ENCODE measurements around the gene BCAT1.
"Not testable (repeated sequence)": the region's sequence is repeated elsewhere in the genome, so short reads cannot be mapped to it uniquely, and the experiment has no call there.

BCAT1 gene

GRCh38 chr12:24851341-24851740 lies 97.6 kb downstream of the BCAT1 start:
- FAIRE-seq: no peak

- no peak for FAIRE-seq
These were observed 98.4 kb downstream of the BCAT1 start for GRCh38 chr12:24850496-24850895.

- FAIRE-seq: no peak
These were observed 99.9 kb downstream of the BCAT1 start for GRCh38 chr12:24848941-24849477.

DNA sequence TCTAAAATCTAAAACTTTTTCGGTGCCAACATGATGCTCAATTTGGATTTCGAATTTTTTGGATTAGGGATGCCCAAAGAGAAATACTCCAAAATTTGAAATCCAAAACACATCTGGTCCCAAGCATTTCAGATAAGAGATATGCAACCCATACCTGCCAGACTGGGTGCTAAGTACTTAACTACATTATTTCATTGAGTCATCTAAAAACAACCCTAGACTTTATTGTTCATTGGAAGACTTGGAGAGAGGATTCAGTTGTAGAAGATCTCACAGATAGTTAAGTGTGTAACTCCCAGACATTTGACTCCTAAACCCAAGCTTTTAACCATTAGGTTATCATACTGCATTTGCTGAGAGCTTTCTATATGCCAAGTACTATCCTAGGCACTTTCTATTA lies 102.2 kb downstream of the BCAT1 start:
- no peak for FAIRE-seq

DNA sequence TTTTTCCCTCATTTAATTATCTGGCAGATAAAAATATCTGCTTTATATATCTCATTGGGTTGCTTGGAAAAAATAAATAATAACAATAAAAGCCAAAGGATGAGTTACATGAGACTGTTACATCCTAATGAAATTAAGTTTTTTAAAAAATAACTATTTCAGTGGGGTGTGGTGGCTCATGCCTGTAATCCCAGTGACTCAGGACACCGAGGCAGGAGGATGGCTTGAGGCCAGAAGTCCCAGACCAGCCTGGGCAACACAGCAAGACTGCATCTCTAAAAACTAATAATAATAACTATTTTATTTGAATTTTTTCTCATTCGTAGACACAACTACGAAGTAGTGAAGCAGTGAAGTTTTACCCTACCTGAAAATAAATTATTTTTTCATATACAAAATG lies 103.3 kb downstream of the BCAT1 start:
- no peak for FAIRE-seq

DNA sequence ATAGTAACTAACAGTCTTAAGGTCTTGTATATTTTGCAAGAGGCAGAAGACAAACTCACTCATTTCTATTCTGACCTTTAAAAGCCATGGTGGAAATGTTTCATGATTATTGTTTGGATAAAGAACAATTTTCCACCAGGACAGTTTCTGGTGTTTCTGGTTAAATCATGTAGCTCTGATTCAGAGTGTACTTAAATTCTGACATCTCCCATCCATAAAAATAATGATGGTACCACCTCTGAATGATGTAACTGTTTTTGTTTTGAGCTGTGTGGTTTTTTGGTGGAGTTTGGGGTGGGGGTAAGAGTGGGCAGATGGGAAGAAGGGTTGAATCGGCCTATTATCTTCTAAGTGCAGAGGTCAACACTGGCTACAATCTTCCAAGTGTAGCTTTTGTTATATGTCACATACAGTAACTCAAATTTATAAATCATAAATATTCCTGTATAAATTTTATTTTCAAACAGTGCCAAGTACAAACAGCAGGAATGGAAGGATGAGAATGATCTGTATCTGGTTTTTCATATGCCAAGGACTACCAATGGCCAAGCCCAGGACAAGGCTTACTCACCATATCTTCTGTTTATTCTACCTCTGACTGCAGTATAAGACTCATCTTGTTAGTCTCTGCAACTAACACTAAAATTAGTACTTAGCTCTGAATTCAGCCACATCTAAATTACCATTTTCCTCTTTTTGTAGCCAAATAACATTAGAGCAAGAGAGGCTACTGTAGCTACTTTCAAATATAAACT lies 108.7 kb downstream of the BCAT1 start:
- FAIRE-seq: no peak

- FAIRE-seq: no peak
These were observed 109.6 kb downstream of the BCAT1 start for GRCh38 chr12:24839268-24839791.

GRCh38 chr12:24838531-24838950 lies 110.4 kb downstream of the BCAT1 start:
- FAIRE-seq: no peak

- no peak for FAIRE-seq
These were observed 113.5 kb downstream of the BCAT1 start for GRCh38 chr12:24835377-24835776.

GRCh38 chr12:24833513-24833912 lies 115.4 kb downstream of the BCAT1 start:
- no peak for FAIRE-seq

DNA sequence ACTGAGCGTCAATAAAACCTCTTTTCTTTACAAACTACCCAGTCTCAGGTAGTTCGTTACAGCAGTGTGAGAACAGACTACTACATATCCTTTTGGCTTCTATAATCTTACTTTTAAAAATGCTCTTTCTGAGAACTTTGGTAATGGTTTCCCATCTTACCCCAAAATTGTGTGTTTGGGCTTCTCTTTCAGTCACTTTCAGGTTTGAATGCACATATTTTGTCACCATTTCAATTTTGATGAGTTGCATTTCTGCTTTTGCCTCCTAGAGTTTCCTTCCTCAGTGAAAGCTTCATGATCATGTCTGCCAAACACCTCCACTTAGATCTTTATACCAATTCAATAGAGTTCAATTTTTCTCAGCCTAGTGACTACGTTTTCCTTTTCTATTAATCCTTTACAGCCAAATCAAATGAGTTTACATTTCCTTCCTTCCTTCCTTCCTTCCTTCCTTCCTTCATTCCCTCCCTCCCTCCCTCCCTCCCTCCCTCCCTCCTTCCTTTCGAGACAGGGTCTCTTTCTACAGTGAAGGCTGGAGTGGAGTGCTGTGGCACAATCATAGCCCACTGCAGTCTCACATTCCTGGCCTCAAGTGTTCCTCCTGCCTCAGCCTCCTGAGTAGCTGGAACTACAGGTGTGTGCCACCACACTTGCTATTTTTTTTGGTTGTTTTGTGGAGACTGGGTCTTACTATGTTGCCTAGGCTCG lies 124.9 kb downstream of the BCAT1 start:
- no peak for FAIRE-seq

DNA sequence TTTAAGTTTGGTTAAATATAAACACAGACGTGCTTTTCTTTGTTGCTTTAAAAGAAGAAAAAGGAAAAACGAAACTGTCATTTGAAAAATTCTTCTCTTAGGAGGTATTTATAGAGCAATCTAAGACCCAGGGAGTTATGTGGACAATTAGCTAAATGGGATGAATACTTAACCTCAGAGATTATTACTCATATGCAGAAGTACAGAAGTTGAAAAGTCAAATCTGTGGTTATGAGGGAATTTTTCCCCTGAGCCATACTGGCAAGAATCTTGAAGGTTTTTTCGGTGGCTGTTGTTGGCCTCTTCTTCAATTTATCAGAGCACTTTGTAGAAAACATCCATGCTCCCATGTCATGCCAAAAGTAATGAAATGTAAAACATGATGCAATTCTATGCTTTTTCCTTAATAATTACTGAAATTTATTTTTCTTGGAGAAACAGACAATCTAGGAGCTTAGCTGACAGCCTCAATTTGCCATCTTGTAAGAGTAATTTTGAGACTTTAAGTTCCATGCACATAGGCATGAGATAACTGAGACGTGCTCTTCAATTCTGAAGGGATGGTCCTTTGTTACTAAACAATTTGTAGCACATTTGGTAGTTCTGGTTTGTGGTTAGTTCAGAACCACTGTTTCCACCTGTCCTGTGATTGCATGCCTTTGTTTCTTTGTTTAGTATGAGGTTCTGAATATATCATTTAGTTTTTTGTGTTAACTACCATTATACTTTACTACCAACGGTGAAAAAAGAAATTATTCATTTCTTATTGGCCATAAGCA lies 126.6 kb downstream of the BCAT1 start:
- no peak for FAIRE-seq

GRCh38 chr12:24821691-24822090 lies 127.2 kb downstream of the BCAT1 start:
- FAIRE-seq: no peak

DNA sequence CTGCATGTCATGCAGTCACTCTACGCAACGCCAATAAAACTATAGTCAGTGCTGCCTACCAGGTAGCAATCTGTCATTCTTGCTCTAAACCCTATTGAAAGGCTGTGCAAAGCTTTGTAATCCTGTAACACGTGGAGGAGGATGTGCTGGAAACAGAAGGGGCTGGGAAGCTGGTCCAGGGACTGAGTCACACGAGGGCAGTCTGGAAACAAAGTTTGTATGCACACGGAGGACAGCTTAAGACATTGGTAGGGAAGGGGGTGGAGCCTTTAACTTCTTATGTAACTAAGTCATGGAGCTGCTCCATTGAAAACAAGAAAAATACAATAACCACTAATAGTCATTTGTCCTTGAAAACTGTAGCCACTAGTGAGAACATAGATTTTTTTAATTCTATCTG lies 128.0 kb downstream of the BCAT1 start:
- no peak for FAIRE-seq

GRCh38 chr12:24818351-24818750 lies 130.6 kb downstream of the BCAT1 start:
- FAIRE-seq: no peak

- FAIRE-seq: no peak
These were observed 133.8 kb downstream of the BCAT1 start for GRCh38 chr12:24815114-24815423.

DNA sequence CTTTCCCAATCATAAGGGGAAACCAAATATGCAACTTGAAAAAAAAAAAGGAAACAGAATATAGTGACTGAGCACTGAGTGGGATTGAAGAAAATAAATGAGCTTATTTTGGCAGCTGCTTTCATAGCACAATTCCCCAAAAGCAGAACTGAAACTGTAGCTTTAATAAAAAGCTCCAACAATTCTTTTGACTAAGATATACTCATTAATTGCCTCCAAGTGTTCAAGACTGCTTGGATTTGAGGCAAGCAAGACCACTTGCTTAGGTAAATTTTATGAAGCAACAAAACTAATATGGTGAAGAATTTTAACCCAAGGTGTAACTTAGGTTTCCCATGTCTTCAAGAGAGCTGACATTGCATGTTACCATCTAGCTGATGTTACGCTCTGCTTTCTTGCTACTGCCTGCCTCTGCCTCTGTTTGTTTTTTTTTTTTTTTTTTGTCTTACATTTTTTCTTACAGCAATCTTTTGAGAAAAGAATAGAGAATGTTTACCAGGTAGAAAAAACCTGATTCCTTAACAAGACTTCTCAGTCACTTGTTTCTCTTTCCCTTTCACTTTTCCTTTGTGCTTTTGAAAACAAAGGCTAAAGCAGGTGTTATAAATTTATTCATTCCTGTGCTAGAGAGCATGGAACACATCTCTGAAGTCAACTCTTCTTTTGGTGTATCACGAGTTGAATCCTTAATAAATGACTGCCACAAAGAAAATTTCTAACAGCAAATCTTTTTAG lies 134.4 kb downstream of the BCAT1 start:
- no peak for FAIRE-seq

DNA sequence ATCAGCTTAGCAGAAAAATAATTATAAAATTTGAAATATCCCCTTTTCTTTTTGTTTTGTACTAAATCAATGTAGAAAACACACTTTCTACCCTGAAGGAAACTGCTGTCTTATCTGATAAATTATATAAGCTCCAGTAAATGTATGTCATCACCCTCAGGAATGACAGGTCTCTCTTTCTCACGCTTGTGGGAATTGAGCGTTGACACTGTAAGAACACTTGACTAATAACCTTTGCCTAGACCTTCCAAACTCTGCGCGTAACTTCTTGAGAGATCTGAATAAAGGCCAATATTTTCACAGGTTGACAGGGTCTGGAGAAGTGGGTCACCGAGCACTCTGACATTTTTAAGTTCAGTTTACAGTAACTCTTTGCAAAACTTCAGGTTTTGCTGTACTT lies 138.5 kb downstream of the BCAT1 start:
- no peak for FAIRE-seq

GRCh38 chr12:24809306-24809705 lies 139.6 kb downstream of the BCAT1 start:
- FAIRE-seq: not testable (repeated sequence)

DNA sequence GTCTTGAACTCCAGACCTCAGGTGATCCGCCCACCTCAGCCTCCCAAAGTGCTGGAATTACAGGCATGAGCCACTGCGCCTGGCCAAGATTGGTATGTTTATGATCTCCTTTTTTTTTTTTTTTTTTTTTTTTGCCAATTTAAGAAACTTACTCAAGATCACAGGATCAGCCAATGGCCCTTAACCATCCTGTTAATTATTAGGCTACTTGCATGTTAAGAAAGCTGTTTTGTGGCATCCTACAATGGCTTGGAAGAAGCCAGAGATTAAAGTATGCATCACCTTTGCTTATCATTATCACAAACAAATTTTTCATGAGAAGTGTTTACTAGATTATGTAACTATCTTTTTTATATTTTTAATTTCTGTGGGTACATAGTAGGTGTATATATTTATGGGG lies 140.2 kb downstream of the BCAT1 start:
- no peak for FAIRE-seq

GRCh38 chr12:24806386-24806785 lies 142.5 kb downstream of the BCAT1 start:
- no peak for FAIRE-seq

DNA sequence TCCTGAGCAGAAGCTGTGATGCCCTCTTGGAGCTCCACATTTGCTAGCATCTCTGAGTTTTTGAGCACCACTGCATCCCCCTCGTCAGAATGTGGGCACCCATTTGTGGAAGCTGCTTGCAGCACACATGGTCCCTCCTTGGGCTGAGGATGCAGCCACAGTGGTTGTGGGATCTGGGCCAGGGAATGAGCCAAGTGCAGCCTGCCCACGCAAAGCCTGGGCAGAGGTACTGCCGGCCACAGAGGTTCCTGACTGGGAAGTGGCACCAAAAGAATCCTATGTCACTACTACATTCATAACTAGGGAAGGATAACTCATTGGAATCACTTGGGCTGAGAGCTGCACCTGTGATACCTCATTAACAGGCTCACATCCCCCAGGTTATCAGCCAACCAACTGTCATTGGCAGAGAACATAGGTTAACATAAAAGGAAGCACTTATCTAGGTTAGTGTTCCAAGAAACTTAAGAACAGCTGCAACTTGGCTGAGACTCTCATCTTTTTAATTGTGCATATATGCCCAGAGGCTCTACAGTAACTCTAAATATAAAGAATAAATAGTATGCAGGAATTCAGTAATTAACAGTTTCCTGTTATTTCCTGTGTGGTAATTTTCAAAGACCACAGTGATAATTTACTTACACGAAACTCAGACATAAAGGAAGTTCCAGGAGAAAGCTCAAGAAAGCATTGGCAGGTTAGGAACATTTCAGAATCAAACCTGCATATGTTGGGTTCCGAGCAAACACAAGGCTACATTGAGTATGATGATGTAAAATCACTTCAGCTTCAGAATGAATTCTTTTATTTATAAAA lies 145.3 kb downstream of the BCAT1 start:
- no peak for FAIRE-seq

All from TTC549 (cell line).